ENCODE results near the gene FBXO48.
"Not testable (repeated sequence)": the region's sequence is repeated elsewhere in the genome, so short reads cannot be mapped to it uniquely, and the experiment has no call there.

FBXO48 gene, protein sequence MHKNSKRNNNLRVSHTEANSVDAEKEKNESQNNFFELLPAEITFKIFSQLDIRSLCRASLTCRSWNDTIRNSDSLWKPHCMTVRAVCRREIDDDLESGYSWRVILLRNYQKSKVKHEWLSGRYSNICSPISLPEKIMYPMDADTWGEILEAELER

DNA sequence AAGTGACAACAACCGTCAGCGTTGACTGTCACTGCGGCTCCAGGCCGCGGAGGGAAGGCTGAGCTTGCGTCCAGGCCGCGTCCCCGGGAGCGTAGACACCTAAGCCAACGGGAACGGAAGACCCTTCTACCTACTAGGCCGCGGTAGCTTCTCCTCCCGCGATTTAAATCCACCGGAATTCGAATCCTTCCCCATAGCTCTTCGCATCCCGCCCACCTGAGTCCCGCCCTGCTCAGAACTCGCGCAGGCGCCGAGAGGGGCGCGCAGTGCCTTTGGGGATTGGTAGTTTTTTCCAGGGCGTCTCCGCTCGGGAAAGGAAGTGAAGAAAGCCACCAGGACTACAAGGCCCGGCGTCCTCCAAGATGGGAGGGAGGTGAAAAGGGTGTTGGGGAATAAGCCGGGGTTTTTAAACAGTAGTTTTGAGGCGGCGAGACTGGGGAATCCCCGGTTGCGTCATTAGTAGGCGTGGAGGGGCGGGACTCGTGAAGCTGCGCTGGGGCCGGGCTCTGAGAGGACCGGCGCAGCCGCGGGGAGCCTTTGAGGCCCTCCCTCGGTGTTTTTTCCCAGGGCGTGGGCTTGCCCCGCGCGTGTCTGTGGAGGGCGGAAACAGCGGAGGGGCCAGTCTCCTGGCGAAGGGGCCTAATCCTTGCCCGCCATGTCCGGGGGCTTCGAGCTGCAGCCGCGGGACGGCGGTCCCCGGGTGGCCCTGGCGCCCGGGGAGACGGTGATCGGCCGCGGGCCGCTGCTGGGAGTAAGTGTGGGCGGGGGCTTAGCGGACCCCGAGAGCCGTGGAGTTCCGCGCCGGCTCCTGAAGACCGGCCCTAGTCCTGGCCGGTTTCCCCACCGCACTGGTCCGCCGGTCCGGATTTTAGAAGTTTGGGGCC, at the start of gene FBXO48, which contains the start of gene APLF:
Gene FBXO48 (minus strand): TSS at position 218 of the 884 bp plus-strand sequence. CDS start 2,149 bp downstream, outside the sequence.
Gene APLF (plus strand): TSS at position 509 of the 884 bp plus-strand sequence. CDS start 147 bp downstream, at position 656.
- peak; percentile 100 for DNase-seq

DNA sequence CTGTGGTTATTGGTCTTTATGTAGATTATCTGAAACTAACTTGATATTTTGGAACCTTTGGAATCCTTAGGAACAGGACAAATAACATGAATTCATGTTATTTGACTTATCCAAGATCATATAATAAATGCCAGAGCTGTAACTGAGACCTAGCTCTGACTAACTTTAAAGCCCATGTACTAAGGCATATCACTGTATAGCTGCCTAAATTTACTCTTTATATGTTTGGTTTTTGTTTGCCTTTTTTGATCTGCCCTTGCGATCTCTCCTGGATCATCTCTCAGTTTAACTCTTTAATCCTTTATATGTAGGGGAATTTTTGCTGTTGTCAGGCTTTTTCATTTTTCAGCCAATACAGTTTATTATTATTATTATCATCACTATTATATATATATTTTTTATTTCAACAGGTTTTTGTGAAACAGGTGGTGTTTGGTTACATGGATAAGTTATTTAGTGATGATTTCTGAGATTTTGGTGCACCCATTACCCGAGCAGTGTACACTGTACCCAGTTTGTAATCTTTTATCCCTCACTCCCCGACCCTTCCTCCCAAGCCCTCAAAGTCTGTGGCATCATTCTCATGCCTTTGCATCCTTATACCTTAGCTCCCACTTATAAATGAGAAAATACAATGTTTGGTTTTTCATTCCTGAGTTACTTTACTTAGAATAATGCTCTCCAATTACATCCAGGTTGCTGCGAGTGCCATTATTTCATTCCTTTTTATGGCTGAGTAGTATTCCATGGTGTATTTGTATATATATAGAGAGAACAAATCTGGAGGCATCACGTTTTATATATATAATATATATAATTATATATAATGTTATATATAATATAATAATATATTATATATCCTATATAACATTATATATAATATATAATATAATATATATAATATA, 49.2 kb upstream of the FBXO48 start:
- DNase-seq = peak; percentile 32

DNA sequence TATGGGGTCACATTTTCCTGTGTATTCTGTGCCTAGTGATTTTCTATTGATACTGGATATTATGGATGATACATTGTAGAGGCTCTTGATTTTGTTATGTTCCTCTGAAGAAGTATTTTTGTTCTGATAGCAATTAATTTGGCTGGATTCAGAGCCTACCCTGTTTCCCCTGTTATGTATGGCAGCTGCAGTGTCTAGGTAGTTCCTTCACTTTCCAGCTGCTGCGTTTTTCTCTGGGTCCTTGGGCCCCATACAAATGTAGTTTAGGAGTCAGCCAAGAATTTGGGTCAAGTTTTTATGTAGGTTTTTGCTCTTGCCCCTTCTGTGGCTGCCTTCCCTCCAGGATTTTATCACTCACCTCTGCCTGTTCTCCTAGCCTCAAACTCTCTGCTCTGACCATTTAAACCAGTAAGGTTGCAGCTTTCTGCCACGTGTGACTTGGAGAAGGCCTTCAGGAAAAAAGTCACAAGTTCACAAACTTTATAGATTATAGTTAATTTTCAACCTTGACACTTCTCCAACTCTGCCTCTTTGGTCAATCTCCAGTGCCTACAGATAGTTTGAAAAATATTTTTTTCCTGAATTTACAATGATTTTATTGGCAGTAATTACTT, 47.3 kb upstream of the FBXO48 start:
- no peak for DNase-seq

DNA sequence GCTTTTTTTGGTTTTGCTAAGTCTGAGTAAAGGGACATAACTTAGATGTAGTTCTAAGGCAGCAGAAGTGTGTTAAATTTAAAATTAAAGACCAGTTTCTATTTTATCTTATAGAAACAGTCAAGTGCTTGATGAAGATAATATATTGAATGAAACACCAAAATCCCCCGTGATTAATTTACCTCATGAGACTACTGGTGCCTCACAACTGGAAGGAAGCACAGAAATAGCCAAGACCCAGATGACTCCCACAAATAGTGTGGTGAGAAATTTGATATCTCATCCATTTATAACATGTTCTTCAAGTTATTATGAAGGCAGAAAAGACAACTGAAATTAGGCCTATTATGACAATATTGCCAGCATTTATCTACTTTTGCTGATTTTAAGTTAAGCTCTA, 45.9 kb upstream of the FBXO48 start:
- DNase-seq = no peak

DNA sequence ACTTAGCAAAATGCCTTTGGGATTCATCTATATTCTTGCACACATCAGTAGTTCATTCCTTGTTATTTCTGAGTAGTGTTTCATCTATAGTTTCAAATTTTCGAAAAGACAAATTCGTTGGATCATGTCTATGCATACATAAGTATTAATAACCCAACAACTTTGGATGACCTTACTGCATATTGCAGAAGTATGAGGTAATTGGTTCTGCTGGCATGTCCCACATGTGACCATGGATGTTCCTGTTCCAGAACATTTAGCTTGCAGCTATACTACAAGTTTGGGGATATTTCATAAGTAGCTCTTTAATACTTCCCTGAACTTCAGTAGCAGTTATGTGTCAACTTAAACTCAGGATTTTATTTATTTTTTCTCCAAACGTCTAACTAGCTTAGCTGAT, 45.2 kb upstream of the FBXO48 start:
- no peak for DNase-seq

DNA sequence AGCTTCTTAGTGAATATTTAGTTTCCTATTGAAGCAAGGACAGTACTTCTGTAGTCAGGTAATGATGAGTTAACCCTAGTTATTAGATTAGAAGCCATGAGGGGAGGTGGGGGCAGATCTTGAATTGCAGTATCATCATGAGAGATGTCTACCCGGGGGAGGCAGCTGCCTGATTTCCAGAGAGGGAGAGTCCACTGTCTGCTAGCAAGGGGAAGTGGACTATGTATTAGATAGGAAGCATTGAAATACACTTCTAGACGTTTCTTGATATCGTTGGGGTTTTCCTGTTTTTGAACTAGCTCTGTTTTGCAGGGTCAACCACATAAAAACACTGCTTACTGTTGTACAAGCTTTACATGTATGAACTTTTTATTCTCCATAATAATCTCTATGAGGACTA, 39.1 kb upstream of the FBXO48 start:
- no peak for DNase-seq

DNA sequence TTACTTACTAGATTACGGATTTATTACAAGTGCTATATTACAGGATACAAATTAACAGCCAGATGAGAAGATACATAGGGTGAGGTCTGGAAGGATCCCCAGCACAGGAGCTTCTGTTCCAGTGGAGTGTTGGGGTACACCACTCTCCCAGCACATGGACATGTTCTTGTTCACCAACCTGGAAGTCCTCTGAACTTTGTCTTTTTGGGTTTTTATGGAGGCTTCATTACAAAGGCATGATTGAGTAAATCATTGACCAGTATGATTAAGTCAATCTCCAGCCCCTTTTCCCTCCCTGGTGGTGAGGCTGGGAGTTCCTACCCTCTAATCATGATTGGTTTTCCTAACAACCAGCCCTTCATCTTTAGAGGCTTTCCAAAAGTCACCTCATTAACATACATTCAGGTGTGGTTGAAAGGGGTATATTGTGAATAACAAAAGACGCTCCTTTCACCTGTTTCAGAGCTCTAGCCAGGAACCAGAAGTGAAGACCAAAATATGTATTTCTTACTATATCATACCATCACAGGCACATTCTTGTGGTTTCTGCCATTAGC, 38.6 kb upstream of the FBXO48 start:
- DNase-seq = no peak

DNA sequence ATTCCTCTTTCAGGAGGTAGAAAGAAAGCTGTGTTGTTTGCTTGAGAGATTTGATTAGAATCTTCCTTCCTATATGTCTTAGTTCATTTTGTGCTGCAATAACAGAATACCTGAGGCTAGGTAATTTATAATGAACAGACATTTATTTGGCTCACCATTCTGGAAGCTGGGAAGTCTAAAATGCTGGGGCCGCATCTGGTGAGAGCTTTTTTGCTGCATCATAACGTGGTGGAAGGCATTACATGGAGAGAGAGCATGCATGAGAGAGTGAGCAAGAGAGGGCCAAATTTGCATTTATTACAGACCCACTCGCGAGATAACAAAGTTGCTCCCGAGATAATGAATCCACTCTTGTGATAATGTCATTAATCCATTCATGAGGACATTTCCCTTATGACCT, 34.7 kb upstream of the FBXO48 start:
- no peak for DNase-seq

DNA sequence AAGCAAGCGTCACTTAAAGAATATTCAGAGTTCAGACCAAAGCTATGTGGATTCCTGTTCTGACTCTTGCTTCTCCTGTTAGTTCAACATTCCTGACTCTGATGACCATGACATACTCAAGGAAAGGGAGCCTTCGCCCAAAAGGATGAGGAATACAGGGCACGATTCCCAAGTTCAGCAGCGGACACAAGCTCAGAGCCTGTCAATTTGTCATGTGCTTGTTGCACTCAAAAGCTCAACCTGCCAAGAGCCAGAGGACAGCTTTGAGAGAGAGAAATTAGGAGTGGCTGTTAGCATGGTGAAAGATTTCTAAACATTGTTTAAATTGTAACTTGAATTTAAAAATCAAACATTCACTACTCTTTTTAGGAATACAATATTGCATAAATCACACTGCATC, 33.6 kb upstream of the FBXO48 start:
- no peak for DNase-seq

DNA sequence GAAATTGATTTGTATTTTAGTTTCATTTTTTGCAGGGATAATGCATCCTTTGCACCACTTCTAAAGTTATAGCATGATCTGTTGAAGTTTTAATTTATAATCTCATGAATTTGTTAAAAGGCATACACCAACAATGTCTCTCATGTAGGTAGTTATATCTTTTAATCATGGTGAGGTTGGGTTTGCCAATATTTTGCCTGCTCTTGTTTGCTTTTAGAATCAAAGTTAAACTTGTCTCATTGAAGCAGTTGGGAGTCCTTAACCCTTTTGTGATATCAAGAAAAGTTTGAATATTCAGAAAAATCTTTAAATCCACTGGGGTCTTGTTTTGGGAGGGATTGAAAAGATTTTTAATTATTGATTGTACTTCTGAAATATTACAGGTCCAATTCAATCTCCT, 32.0 kb upstream of the FBXO48 start:
- no peak for DNase-seq

DNA sequence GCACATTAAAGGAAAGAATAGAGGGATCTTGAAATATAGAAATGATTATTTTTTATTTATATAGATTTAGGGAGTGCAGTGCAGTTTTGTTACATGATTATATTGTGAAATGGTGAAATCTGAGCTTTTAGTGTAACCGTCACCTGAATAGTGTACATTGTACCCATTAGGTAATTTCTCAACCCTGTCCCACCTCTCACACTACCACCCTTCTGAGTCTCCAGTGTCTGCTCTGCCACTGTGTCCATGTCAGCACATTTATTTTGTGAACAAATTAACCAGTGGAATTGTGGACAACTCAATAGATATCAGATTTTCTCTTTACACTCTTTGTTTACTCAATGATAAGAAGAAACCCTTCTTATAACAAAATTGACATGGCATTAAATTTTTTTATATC, 24.5 kb upstream of the FBXO48 start:
- DNase-seq = no peak

DNA sequence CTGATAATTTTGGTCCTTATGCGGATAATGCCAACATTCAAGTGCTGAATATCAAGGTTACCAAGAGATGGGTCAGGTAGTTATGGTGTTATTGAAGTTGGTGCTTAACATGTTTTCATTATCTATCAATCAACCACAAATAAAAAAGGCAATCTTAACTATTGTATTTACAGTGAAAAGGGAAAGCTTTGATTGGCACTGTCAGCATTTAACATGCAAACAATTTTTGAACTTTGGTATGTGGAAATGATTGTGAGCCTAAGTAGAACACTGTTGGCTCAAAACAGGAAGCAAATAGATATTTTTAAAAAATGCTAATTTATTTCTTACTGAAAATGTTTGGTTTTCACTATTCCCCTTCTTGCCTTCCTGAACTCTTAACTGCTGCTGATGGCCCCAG, 22.2 kb upstream of the FBXO48 start:
- no peak for DNase-seq

DNA sequence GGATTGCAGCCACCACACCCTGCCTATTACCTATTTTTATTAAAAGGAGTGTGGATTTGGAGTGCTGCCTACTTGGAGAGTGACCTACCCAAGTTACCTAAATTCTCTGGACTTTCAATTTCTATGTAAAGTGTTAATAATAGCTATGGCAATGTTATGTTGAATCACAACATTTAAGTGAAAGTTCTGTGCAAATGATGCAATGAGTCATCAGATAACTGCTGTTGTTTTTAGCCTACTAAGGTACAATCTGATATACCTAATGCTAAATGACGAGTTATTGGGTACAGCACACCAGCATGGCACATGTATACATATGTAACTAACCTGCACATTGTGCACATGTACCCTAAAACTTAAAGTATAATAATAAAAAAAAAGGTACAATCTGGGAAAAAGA, 21.5 kb upstream of the FBXO48 start:
- not testable (repeated sequence) for DNase-seq

DNA sequence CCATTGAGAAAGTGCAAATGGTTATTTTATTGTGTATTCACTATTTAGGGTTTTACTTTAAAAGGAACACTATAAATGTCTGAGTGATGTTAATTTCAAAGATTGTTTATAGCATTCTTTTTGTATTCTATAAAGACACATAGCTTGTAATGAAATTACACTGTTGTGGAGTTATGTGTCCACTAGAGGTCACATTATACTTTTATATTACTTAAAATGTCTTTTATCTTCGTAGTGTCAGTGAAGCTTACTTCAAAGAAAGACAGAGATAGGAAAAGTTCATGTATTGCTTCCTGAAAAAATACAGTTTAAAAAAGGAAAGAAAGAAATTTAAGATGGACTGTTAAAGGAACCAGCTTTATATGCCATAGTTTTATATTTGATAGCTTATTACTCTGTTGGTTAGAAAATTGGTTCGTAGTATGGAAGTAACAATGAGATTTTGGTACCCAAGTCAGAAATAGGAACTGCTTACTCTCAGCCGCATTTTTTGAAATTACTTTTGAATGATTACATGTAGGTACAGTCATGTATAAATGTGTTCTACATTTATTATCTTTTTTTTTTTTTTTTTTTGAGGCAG, 20.8 kb upstream of the FBXO48 start:
- peak; percentile 63 for DNase-seq

DNA sequence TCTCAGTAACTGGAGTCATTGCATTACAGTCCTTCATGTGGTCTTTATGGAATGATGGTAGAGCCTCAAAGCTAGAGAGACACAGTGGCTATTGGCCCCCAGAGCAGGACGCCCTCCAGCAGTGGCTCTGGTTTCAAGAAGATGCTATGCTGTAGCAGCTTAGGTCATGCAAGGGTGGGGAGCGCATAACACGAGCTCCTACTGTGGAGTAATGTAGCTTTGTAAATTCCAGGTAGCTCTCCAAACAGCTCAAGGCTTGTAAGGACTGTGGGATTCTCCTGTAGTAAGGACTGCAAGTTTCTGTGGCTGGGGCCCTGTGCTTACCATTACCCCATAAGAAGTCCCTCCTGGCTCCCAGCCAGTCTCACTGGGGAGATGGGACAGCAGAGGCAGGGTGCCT, 15.9 kb upstream of the FBXO48 start:
- no peak for DNase-seq

DNA sequence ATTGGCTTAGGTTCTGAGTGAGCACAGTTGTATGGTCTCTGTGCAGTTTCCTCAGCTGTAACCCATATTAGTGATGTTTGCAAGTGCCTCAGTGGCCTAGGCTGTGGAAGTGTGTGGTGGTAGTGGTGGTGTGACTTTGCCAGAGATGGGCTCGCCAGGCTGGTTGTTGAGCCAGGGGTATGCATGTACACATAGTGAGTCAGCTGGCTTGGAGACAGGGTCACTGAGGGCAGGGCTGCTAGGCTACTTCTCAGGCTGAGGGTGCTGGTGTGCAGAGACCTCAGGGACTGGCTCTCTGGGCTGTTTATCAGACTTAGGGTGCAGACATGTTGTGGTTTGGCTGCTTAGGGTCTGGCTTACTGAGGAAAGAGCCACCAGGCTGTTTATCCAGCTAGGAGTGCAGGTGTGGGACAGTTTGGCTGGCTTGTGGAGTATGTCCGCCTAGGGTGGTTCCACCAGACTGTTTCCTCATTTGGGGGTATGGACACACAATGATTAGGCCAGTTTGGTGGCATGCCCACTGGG, 15.3 kb upstream of the FBXO48 start:
- DNase-seq = peak; percentile 69

DNA sequence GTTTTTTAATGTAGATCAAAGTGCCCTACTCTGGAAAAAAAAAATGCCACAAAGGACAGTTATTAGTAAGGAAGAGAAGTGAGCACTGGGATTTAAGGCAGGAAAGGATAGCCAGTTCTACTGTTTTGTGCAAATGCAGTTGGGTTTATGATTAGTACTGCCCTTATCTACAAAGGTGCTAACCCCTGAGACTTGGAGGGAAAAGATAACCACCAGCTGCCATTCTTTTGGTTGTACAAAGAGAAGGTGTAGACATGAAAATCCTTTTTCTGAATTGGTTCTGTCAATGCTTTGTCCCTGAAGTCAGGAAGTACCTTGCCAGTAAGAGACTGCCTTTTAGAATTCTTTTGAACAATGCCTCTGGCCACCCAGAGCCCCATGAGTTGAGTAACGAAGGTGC, 11.6 kb upstream of the FBXO48 start:
- DNase-seq = no peak

DNA sequence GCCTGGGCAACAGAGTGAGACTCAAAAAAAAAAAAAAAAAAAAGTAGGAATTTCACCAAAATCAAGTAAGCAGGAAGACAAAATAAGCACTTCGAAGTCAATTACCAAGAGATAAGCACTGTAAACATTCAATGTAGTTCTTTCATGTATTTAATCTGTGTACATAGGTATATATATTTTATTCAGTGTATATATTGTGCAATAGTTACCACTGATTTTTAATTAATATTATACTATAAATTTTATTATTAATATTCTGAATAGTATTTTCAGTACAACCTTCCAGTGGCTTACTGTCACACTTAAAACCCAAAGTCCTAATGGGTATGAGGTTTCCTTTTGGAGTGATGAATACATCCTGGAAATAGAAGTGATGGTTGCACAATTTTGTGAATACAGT, 9.4 kb upstream of the FBXO48 start:
- DNase-seq = no peak

DNA sequence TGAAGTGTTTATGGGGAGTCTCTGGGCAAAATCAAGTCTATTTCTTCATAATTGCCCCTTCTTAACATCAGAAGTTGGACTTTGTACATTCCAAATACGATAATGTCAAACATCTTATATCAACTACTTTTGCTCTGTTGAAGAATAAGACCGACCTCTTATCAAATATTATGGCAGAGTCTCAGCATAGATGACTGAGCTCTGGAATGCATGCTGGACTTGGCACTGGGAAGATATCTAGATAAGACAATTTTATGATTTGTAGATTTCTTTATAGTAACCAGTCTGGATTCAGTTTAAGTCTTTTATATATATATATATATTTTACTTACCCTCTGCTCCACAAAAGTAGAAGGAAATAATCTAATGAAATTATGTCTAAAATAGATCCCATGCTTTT, 8.5 kb upstream of the FBXO48 start:
- DNase-seq = no peak

DNA sequence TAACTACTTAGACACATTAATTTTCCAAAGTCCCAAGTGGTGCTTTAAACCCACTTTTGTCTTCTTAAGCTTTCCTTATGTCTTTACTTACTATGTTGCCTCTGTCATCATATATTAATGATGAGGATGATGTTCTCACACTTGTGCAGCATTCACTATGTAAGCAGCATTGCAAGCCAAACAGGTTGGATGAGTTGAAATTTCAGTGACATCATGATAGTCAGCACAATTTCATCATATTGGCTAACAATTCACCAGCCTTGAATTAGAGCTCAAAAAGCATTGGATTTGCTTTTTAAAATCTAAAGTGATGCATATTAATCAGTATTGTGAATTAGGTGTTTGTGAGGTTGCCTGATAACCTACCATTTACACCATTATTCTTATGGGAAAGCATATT, 8.0 kb upstream of the FBXO48 start:
- no peak for DNase-seq

DNA sequence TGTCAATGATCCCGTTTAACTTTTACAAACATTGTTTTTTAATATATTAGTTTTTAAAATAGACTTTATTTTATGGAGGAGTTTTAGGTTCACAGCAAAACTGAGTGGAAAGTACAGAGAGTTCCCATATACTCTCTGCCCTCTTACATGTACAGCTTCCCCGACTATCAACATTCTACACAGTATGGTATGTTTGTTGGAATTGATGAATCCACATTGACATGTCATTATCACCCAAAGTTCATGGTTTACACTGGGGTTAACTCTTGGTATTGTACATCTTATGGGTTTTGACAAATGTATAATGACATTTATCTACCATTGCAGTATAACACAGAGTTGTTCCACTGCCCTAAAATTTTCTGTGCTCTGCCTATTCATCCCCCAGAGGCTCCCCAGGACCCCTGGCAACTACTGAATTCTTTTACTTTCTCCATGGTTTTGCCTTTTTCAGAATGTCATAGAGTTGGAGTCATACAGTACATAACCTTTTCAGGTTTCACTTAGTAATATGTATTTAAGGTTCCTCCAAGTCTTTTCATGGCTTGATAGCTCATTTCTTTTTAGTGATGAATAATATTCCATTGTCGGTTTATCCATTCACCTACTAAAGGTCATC, 5.8 kb upstream of the FBXO48 start:
- DNase-seq = no peak

DNA sequence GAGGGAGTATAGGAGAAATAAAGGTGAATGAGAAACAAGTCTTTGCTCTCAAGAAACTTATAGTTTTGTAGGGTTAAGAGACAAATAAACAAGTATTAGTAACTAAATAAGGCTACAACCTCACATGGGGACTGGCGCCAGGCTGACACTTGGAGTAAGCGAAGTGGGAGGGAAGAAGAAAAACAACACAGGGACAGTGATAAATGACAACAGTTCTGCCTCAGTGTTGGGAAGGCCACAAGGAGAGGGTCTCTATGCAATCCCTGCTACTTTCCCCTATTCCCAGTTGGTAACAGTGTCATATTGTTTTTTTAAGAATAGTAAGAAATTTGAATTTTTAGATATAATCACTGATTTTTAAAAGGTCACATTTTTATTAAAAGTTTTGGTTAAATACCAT, 4.3 kb upstream of the FBXO48 start:
- DNase-seq = no peak
